Left ventricle myocardium inferior (tissue), 1 donor: Measurements from ENCODE around the gene MAPKAPK5. TPM values are rescaled to one million over a fixed set of nuclear protein-coding genes. Genes with fewer than 3 reads are reported as not detected.

Experiments used
- DNase-seq: peaks from one replicate; pipeline ENCODE4 v3.0.0-alpha.2; 2020
- H3K27ac ChIP-seq: fragments of 200-600 bp; replicated peaks from 2 replicates; pipeline ENCODE4 v1.8.0; 2021
- H3K27me3 ChIP-seq: fragments of 200-600 bp; 2 replicates; pipeline ENCODE4 v1.8.0; 2021; ENCODE audit warnings: low read depth
- H3K36me3 ChIP-seq: fragments of 200-600 bp; 2 replicates; pipeline ENCODE4 v1.8.0; 2021
- H3K4me1 ChIP-seq: fragments of 200-600 bp; 2 replicates; pipeline ENCODE4 v1.8.0; 2021
- H3K4me3 ChIP-seq: fragments of 200-600 bp; 2 replicates; pipeline ENCODE4 v1.8.0; 2021; ENCODE audit warnings: mild to moderate bottlenecking, moderate library complexity
- H3K9me3 ChIP-seq: fragments of 200-600 bp; replicated peaks from 2 replicates; pipeline ENCODE4 v1.8.0; 2021
- CTCF ChIP-seq: fragments of 200-600 bp; IDR thresholded peaks from 2 replicates; pipeline ENCODE4 v1.8.0; 2021; ENCODE audit warnings: antibody characterized with exemption, mild to moderate bottlenecking, borderline replicate concordance
- intact Hi-C: fragments of 100-400 bp; cut with micrococcal nuclease; formaldehyde crosslinking; loops from one replicate; pipeline ENCODE4 v1.11.0; 2022
- total RNA-seq: library from RNA; stranded (reverse); fragmentation: NEBNext Ultra II Directional; extraction: Animal tissue kit (Norgen Biotek cat#: 25700); gene quantifications from one replicate; pipeline ENCODE4 v1.2.1, GENCODE V29; 2021
- donor health status: DM: no; HTN: yes; CAD: no; lungs with severe emphysema.

MAPKAPK5 gene
- total RNA-seq, 1 donor from 2014 or later = 26.2 TPM

- Histone ChIP-seq H3K27me3 (no peaks in the 10 kb centered on the region), H3K36me3 (peaks cover 77% of the 10 kb centered on the region), H3K27ac (no peak overlapping the region), H3K9me3 (peaks cover 6% of the 10 kb centered on the region), H3K4me3 (no peak overlapping the region), H3K4me1 (no peaks in the 10 kb centered on the region)
- intact Hi-C loops = no loop called here
- no peak for TF ChIP-seq CTCF
- no peak for DNase-seq
Observed at GRCh38 chr12:111868676-111869588, 26.9 kb downstream of the MAPKAPK5 start.

- H3K4me3 ChIP-seq = no peak overlapping the region
- H3K27me3 ChIP-seq = no peaks in the 10 kb centered on the region
- H3K36me3 ChIP-seq = peaks cover 81% of the 10 kb centered on the region
- H3K9me3 ChIP-seq = peaks cover 6% of the 10 kb centered on the region
- intact Hi-C loops = no loop called here
- no peaks in the 10 kb centered on the region for H3K4me1 ChIP-seq
- no peak for TF ChIP-seq CTCF
- no peak for DNase-seq
- no peak overlapping the region for H3K27ac ChIP-seq
Observed at GRCh38 chr12:111869671-111870070, 27.6 kb downstream of the MAPKAPK5 start.

- no peak for TF ChIP-seq CTCF
- H3K4me1 ChIP-seq = no peaks in the 10 kb centered on the region
- intact Hi-C loops = no loop called here
- H3K9me3 ChIP-seq = peaks cover 6% of the 10 kb centered on the region
- H3K36me3 ChIP-seq = peaks cover 78% of the 10 kb centered on the region
- no peak for DNase-seq
- H3K27ac ChIP-seq = no peak overlapping the region
- no peaks in the 10 kb centered on the region for H3K27me3 ChIP-seq
- H3K4me3 ChIP-seq = no peak overlapping the region
Observed at GRCh38 chr12:111870216-111870615, 28.2 kb downstream of the MAPKAPK5 start.

- Histone ChIP-seq H3K4me3 (no peak overlapping the region), H3K36me3 (peaks cover 78% of the 10 kb centered on the region), H3K27me3 (no peaks in the 10 kb centered on the region), H3K27ac (no peak overlapping the region), H3K9me3 (peaks cover 6% of the 10 kb centered on the region), H3K4me1 (no peaks in the 10 kb centered on the region)
- DNase-seq = no peak
- no peak for TF ChIP-seq CTCF
- intact Hi-C loops = no loop called here
Observed at GRCh38 chr12:111870706-111871105, 28.7 kb downstream of the MAPKAPK5 start.

GRCh38 chr12:111873113-111873512 is 31.1 kb downstream of the MAPKAPK5 start:
- DNase-seq = no peak
- intact Hi-C loops = no loop called here
- no peak for TF ChIP-seq CTCF
- Histone ChIP-seq H3K27ac (no peak overlapping the region), H3K36me3 (peaks cover 79% of the 10 kb centered on the region), H3K4me1 (no peaks in the 10 kb centered on the region), H3K9me3 (peaks cover 6% of the 10 kb centered on the region), H3K27me3 (no peaks in the 10 kb centered on the region), H3K4me3 (no peak overlapping the region)
